Neural crest cell (in vitro differentiated cells): ENCODE measurements around the gene SH3GL3. TPM values are rescaled to one million over a fixed set of nuclear protein-coding genes. Genes with fewer than 3 reads are reported as not detected.

ENCODE experiments used
- DNase-seq: peaks from one replicate; pipeline ENCODE4 v3.0.0; 2021; ENCODE audit warnings: low read depth, mixed read lengths, low spot score
- H3K27ac Mint-ChIP-seq: one replicate; pipeline ENCODE4 v1.8.0; 2021; ENCODE audit warnings: mild to moderate bottlenecking, mixed read lengths; ENCODE audit not compliant: unreplicated experiment
- H3K27me3 Mint-ChIP-seq: 2 replicates; pipeline ENCODE4 v1.8.0; 2021; ENCODE audit warnings: low read depth, mild to moderate bottlenecking, mixed read lengths
- H3K36me3 Mint-ChIP-seq: 2 replicates; pipeline ENCODE4 v1.8.0; 2021; ENCODE audit warnings: low read depth, mild to moderate bottlenecking, mixed read lengths
- H3K4me1 Mint-ChIP-seq: 2 replicates; pipeline ENCODE4 v1.8.0; 2021; ENCODE audit warnings: mixed read lengths
- H3K4me3 Mint-ChIP-seq: one replicate; pipeline ENCODE4 v1.8.0; 2021; ENCODE audit warnings: mild to moderate bottlenecking, mixed read lengths
- H3K9me3 Mint-ChIP-seq: 2 replicates; pipeline ENCODE4 v1.8.0; 2021; ENCODE audit warnings: mixed read lengths
- CTCF ChIP-seq: fragments of 200-600 bp; sonication (generic); conservative IDR thresholded peaks from 2 replicates; pipeline ENCODE4 v1.5.0; 2021; ENCODE audit warnings: antibody characterized with exemption, mild to moderate bottlenecking
- total RNA-seq: library from RNA; stranded (reverse); gene quantifications from 2 replicates; pipeline ENCODE4 v1.2.1, GENCODE V29; 2021

SH3GL3 gene
- total RNA-seq, 1 donor from 2014 or later, result 1.4 TPM

DNA sequence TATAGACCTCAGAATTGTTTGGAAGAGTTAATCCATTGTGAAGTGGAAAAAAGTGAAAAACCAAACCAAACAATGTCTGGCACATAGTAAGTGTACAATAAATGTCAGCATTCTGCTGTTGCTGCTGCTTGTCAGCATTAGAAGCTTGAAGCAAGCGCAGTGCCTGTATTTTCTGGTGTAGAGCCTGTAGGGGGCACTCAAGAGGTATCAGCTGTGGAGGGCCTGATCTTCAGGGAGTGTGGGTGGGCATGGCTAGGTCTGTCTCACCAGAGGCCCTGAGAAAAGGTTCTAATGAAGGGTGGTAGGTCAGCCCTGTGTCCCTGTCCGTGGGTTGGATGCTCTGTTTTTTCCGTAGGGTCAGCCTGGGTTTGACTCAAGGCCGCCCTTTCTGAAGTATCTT lies 210.4 kb downstream of the SH3GL3 start:
- no peaks in the 10 kb centered on the region for H3K4me1 Mint-ChIP-seq
- no peak for DNase-seq
- H3K4me3 Mint-ChIP-seq, result no peak overlapping the region
- no peak overlapping the region for H3K27ac Mint-ChIP-seq
- H3K9me3 Mint-ChIP-seq, result no peaks in the 10 kb centered on the region
- peak; percentile 42 for TF ChIP-seq CTCF
- H3K36me3 Mint-ChIP-seq, result no peaks in the 10 kb centered on the region
- H3K27me3 Mint-ChIP-seq, result peaks cover 68% of the 10 kb centered on the region

DNA sequence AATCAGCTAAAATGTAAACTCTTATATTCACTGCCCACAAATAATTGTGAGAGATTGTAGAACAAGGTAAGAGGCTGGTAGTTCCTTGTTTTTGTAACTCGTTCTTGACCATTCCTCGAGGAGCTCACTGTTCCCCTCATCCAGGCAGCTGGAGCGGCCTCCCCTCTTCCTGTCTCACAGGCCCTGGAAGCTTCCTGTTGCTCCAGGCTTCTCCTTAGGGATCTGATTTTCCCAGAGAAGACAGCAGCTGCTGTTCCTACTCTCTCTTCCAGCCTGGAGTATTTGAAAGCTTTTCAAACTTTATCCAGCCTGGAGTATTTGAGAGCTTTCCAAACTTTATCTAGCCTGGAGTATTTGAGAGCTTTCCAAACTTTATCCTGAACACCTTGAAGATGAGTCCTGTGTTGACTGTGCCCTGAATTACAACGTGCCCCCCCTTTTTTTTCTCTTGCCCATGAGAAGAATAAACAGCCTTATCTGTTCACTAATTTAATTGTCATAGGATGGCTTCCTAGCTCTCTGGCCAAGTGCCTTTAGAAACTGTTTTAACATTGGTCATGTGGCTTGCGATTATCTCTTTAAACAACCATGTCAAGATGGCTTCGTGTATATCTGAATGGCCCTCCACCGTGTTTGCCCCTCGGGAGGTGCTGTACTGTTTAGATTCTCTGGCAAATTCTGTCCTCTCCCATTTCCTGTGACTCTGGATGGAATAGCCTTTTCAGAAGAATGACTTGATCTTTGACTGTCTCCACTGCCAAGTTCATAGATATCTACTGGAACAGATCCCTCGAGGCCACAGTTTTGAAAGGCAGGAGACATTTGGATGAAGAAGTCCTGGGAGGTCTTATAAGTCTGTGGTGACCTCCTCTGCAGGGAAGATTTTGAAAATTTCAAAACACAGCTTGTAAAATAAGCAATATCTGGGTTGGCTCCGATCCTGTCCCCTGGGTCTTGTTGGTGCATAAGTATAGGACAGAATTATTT lies 211.6 kb downstream of the SH3GL3 start:
- no peaks in the 10 kb centered on the region for H3K9me3 Mint-ChIP-seq
- no peak overlapping the region for H3K27ac Mint-ChIP-seq
- H3K4me3 Mint-ChIP-seq, result no peak overlapping the region
- DNase-seq, result no peak
- no peaks in the 10 kb centered on the region for H3K4me1 Mint-ChIP-seq
- TF ChIP-seq CTCF, result no peak
- H3K27me3 Mint-ChIP-seq, result peaks cover 66% of the 10 kb centered on the region
- H3K36me3 Mint-ChIP-seq, result no peaks in the 10 kb centered on the region

- Mint-ChIP-seq H3K9me3 (no peaks in the 10 kb centered on the region), H3K36me3 (no peaks in the 10 kb centered on the region), H3K4me1 (no peaks in the 10 kb centered on the region), H3K27me3 (peaks cover 70% of the 10 kb centered on the region), H3K4me3 (no peak overlapping the region), H3K27ac (no peak overlapping the region)
- DNase-seq, result no peak
- TF ChIP-seq CTCF, result no peak
Observed at GRCh38 chr15:83659417-83659812, 212.3 kb downstream of the SH3GL3 start.

- H3K27me3 Mint-ChIP-seq, result peaks cover 33% of the 10 kb centered on the region
- H3K4me3 Mint-ChIP-seq, result no peak overlapping the region
- TF ChIP-seq CTCF, result no peak
- no peaks in the 10 kb centered on the region for H3K36me3 Mint-ChIP-seq
- H3K9me3 Mint-ChIP-seq, result no peaks in the 10 kb centered on the region
- no peaks in the 10 kb centered on the region for H3K4me1 Mint-ChIP-seq
- DNase-seq, result no peak
- no peak overlapping the region for H3K27ac Mint-ChIP-seq
Observed at GRCh38 chr15:83665480-83665879, 218.3 kb downstream of the SH3GL3 start.

Other genes starting within 250 kb of the SH3GL3 start
- 127 and 130 TPM in 2 replicates for gene HDGFL3, start 239.5 kb upstream of the SH3GL3 start, total RNA-seq
- gene BNC1, start 162.7 kb upstream of the SH3GL3 start, total RNA-seq, result 0.25 and 0.35 TPM in 2 replicates
- 0.07 TPM in 1 of 2 replicates, not detected in the other for gene ADAMTSL3, start 206.8 kb downstream of the SH3GL3 start, total RNA-seq